ENCODE results near the gene COL20A1.

COL20A1 gene

DNA sequence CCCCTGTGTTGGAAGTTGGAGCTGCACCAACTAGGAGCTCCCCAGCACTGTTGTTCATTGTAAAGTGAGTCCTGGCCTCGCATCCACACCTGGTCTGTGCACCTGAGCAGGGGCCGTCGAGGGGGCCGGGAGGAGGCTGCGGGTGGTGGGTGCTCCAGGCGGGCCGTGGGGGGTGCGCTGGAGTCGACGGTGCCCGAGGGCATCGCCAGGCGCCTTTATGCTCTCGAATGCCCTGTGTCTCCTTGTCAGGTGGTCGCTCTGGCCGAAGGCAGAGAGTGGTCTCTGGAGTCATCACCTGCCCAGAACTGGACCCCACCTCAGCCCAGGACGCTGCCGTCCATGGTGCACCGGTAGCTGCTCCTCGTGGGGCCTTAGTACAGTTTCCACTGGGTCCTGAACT, 16.0 kb upstream of the COL20A1 start:
- DNase-seq (ENCODE audit: insufficient read length, low spot score) = no peak
- no peak for FAIRE-seq

DNA sequence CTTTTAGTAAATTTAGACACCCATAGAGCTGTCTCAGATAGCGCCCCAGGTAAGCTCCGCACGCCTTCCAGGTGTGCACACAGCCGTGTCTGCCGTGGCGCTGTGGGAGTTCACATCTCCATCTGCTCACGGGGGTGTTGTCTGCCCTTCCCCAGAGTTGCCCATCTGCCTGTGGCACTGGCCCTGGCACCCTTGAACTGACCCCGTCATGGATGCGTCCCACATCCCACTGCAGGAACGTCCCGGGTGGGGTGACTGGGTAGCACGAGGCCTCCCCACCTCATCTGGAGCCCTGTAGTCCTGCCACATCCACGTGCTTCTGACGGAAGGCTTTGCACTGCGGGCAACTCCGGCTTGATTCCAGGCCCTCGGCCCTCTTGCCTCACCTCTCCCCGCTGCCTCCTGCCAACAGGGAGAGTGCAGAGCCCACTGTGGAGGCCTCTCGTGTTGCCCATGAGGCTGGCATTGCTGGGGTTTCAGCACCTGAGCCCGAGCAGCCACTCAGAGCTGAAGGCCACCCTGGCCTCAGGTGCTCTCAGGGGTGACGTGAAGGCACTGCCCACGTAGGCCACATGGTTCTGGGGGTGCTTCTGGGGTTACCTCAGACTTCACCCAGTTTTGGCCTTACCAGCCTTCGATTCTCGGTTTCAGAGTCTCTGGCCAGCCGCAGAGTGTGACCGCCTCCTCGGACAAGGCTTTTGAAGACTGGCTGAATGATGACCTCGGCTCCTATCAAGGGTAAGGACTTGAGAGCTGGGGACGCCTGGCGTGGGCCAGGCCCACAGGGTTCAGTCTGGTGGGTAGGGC, 15.3 kb upstream of the COL20A1 start:
- DNase-seq (ENCODE audit: insufficient read length, low spot score) (no peak), FAIRE-seq (no peak)

DNA sequence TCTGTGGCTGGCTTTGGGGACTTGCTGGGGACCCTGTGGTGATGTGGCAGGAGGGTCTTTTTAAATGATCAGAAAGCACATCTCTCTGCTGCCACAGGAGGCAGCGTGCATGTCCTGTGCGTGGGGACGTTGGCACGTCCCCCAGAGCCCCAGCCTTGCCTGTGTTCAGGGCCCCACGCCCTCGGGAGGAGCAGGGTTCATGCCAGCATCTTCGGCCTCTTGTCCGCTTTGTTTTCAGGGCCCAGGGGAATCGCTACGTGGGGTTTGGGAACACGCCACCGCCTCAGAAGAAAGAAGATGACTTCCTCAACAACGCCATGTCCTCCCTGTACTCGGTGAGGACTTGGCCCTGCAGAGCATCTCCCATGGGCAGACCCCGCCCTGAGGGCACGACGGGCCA, 14.3 kb upstream of the COL20A1 start:
- FAIRE-seq = peak; percentile 13
- DNase-seq (ENCODE audit: insufficient read length, low spot score) = no peak

DNA sequence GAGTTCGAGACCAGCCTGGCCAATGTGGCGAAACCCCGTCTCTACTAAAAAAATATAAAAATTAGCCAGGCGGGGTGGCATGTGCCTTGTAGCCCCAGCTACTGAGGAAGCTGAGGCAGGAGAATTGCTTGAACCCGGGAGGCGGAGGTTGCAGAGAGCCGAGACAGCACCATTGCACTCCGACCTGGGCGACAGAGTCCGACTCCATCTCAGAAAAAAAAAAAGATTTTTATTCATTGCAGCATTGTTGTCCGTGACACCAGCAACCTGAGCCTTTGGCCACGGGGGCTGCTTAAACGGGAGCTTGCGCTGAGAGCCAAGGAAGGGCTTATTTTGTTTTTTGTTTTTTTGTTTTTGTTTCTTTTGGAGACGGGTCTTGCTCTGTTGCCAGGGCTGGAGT, 13.1 kb upstream of the COL20A1 start:
- no peak for DNase-seq (ENCODE audit: insufficient read length, low spot score)
- no peak for FAIRE-seq

DNA sequence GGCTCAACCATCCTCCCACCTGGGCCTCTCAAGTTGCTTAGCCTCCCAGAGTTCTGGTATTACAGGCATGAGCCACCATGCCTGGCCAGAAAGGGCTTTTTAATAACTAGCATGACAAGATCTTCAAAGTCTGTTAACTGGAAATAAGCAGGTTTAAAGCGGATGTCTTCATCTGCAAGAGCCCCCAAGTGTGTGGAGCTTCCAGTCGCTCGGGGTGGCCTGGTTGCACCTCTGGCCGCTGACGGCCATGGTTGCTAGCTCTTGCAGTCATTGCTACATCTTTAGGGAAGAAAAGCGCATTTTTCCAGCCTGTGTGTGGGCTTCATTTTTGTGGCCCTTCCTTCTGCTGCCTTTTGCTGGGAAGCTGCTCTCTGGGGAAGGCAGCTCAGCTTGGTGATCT, 12.6 kb upstream of the COL20A1 start:
- FAIRE-seq (no peak), DNase-seq (ENCODE audit: insufficient read length, low spot score) (no peak)

DNA sequence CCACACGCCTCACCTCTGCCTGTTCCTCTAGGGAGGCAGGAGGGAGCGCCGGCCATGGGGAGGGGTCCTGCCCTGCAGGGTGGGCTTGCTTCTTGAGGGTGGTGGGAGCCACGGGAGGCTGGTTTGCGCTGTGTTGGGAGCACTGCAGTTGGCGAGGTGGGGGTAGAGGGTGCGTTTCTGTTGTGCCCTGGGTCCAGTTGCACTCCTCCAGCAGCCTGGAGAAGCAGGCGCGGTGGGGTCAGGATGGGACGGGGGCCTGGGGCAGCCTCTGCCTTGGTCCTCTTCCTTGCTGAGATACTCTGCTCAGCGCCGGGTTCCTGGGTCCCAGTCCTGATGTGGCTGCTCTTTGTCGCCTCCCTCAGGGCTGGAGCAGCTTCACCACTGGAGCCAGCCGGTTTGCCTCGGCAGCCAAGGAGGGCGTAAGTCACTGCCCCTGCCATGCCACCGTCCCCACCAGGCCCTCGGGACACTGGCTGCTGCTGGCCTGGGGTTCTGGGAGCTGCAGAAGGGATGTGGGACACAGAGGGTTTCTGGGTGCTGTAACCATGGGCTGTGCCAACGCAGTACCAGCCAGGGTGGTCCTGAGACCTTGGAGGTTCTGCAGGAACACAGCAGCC, 11.9 kb upstream of the COL20A1 start:
- DNase-seq (ENCODE audit: insufficient read length, low spot score) = no peak
- FAIRE-seq = peak; percentile 38

DNA sequence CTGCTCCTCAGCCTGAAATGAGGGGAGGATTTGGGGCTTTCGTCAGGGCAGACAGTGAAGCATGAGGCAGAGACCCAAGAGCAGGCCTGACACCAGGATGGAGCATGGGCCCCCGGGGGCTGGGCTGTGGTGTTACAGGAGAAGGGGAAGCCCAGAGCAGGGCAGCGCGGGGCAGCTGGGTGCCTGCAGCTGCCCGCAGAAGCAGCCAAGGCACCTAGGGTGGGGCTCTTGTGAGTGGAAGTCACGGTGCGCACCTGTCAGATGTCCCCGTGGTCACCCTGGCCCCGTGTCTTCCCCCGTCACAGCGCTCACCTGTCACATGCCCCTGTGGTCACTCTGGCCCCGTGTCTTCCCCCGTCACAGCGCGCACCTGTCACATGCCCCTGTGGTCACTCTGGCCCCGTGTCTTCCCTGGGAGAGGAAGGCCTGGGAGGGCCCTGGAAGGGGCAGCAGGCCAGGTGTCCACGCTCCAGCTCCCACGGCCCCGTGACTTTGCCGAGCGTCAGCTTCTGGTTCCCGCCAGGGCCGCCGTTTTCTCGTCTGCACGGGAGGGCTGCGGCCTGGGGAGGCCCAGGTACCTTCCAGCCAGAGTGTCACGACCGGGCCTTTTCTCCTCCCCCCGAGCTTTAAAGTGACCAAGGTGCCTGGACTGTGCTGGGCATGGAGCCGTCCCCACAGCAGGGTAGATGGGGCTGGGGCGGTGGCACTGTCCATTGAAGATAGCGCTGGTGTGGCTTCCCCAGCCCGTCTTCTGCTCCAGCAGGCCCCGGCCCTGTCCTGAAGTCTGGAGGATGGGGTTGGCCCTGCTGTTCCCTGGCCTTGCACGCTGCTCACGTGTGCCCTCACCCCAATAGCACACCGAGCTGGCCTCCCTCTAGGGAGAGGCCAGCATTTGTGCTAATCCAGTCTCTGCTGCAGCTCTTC, 11.0 kb upstream of the COL20A1 start:
- FAIRE-seq = no peak

DNA sequence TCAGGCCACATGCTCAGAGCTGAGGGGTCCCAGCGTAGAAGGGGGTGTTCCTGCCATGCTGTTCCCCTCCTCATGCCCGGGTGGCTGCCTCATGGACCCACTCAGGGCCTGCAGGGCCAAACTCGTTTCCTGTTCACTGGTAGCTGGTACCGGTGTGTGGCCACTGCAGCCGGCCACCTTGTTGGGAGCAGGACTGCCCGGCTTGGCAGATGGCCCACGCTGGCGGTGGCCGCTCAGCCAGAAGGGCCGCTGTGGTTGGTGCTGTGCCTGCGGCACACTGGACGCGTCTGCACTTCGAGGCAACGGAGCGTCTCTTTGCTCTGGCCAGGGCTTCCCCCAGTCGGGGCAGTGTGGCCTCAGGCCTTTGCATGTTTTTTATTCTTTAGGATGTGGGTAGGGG, 10.0 kb upstream of the COL20A1 start:
- DNase-seq (ENCODE audit: insufficient read length, low spot score) (no peak), FAIRE-seq (no peak)

More for the DNA sequence above, 11.0 kb upstream of the COL20A1 start:
- DNase-seq (ENCODE audit: insufficient read length, low spot score) = no peak

DNA sequence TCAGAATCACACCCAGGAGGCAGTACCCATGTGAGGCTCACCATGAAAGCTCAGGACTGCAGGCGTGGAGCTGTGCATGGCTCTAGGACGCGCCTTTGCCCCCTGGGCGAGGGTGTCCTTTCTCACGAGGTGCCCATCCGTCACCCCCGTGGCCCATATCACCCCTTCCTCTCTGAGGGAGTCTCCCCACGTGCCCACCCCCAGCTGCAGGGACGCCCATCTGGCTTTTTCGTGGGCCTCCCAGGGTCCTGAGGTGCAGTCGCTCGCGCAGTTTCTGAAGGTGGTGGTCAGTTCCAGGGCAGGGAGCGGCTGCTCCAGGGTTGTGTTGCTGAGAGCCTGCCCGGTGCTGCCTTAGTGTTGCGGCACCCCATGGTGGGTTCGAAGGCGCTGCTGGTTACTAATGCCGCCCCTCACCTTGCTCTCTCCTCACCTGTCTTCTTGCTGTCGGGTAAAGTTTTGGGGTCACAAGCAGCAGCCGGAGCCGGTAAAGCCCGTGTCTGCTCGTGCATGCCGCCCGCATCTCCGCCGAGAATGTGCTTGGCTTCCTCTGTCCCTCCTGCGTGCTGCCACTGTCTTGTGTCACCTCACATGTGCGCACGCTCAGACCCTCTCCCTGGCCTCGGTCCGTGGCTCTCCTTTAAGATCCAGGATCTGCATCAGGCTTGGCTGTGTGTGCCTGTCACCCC, 9.4 kb upstream of the COL20A1 start:
- no peak for DNase-seq (ENCODE audit: insufficient read length, low spot score)
- FAIRE-seq = no peak

DNA sequence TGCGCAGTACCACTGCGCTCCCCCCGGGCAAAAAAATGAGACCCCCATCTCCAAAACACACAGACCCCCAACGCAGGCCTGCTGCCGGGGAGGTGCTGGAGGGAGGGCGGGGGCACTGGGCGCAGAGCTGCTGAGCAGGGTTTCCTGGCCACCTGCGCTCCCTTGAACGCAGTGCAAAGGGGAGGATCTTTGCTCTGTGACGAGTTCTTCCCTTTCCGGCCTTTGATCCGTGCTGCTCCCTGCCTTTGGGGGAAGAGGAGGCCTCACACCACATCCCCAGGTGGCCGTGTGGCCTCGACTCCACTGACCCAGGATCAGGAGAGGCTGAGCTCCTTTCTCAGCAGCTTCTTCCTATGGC, 8.9 kb upstream of the COL20A1 start:
- FAIRE-seq = no peak
- no peak for DNase-seq (ENCODE audit: insufficient read length, low spot score)

DNA sequence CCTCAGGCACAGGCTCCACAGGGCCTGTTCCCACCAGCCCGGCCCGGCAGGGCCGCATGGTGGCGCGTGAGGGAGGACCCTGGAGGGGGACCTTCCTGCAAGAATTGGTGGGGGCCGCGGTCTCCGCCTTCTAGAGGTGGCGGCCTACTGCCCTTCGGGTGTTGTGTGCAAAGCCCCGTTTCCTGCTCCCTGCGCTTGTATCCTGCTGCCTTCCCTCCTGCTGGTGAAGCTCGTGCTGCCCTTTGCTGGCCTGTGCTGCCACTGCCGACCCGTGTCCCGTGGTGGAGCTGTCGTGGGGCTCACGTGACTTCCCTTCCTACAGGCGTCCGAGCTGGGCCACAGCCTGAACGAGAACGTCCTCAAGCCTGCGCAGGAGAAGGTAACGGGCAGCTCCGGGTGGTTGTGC, 8.4 kb upstream of the COL20A1 start:
- FAIRE-seq (peak; percentile 38), DNase-seq (ENCODE audit: insufficient read length, low spot score) (no peak)

DNA sequence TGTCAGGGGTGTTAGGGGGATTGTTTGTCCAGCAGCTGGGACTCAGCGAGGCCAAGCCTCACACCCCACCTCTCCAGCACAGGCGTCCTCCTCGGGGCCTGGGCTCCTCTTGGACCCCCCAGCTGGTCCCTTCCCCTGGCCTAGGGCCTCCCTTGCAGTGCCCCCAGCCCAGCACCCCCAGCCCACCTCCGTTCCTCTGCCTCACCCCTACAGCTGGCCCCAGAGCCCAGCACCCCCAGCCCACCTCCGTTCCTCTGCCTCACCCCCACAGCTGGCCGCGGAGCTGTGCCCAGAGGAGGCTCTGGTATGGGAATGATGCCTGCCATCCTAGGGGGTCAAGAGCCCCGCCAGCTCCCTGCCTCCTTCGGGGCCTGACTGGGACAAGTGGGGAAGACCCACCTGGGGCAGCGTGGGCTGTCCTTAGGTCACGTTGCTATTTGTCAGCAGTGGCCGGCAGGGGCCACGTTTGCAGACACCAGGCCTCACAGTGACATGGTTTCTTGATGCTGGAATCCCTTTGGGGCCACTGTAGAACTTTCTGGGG, 7.9 kb upstream of the COL20A1 start:
- FAIRE-seq (no peak), DNase-seq (ENCODE audit: insufficient read length, low spot score) (no peak)

DNA sequence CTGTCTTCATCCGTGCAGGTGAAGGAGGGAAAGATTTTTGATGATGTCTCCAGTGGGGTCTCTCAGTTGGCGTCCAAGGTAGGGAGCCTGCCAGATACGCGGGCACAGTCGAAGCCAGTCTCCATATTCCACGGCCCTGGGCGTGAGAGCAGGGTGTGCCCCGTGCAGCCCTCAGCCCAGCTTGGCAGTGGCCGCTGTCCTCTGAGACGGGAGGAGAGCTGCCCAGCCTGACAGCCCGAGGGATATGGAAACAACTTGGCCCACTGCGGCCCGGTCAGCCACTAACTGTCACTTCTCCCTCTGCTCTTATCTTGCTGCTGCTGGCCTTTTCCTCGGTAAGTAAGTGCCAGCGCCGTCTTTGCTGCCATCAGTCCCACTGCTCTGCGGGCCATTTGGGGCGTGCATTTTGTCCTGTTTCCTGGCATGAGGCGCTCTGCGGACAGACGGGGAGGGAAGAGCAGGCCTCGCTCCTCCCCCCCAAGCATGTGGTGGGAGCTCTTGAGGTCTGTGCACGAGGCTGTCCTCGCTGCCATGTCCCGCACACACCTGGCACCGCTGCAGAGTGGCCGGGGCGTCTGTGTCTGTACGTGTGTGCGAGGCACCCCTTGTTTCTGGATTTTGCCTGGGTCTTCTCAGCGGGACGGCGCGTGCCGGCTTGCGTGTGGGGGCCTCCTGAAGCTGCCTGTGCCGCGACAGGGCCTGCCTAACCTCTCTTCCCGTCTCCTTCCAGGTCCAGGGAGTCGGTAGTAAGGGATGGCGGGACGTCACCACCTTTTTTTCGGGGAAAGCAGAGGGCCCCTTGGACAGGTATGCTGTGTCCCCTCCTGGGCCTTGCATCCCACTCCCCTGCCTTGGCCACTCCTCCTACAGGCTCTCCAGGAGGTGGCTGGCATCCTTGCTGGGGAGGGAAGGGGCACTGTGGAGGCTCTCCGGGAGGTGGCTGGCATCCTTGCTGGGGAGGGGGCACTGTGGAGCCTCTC, 7.1 kb upstream of the COL20A1 start:
- FAIRE-seq (peak; percentile 69), DNase-seq (ENCODE audit: insufficient read length, low spot score) (no peak)

DNA sequence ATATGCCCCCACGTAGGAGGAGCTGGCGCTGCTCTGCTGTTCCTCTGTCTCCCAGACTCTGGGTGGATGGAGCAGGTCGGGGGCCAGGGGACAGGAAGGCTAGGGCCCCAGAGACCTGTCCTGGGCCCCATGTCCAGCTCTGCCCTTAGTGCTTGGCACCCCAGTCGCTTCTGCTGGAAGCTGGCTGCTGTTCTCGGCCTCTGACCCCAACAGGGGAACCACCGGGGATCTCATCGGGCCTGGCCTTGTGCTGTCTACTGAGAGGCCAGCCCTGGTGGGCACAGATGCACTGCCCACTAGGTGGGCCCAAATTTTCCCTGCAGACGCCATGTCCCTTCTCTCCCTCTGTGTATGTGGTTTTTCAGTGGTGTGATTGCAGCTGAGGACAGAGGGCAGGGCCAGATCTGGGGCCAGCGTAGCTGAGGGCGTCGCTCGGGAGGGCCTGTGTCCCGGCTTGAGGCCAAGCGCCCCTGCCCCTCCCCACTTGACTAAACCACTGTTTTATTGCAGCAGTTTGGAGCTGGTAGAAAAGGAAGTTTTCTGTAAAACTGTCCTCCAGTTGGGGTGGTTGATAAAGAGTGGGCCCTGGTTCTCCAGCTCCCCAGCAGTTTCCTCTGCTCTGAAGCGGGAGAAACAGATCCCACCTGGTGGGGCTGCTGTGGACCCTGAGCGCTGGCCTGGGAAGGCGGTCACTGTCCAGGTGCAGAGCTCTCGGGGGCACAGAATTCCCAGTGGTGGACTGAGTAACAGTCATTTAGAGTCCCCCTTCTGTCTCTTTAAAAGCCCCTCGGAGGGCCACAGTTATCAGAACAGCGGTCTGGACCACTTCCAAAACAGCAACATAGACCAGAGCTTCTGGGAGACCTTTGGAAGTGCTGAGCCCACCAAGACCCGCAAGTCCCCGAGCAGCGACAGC, 5.9 kb upstream of the COL20A1 start:
- no peak for FAIRE-seq
- no peak for DNase-seq (ENCODE audit: insufficient read length, low spot score)

DNA sequence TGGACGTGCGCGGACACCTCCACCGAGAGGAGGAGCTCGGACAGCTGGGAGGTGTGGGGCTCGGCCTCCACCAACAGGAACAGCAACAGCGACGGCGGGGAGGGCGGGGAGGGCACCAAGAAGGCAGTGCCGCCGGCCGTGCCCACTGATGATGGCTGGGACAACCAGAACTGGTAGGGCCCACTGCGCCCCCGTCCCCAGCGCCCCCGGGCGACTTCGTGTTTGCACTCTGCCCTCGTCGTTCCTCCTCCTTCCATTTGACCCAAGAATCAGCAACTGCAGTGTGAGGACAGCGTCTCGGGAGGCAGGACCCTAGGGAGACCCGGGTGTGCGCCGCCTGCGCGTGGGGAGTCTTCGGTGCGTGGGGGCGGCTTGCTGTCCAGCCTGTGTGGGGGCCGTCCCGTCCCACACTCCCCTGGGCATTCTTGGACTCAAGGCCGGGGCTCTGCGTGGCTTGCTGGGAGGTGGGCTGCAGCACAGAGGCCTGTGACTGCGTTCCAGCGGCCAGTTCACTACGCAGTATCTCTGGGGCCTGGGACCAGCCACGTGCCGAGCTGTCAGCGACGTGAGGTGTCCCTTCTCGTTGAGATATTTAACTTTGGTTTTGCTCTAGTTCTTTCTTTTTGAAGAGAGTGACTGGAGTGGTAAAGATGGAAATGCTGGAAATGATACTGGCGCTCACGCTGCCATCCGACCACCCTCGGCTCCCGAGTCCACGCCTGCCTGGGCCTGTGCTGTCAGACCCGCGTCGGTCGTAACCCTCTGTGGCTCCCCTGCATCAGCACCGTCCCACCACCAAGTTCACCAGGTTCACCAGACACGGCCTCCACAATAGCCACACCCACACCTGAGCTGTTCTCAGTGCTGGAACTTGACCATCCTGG, 5.0 kb upstream of the COL20A1 start:
- FAIRE-seq (peak; percentile 63), DNase-seq (ENCODE audit: insufficient read length, low spot score) (no peak)

DNA sequence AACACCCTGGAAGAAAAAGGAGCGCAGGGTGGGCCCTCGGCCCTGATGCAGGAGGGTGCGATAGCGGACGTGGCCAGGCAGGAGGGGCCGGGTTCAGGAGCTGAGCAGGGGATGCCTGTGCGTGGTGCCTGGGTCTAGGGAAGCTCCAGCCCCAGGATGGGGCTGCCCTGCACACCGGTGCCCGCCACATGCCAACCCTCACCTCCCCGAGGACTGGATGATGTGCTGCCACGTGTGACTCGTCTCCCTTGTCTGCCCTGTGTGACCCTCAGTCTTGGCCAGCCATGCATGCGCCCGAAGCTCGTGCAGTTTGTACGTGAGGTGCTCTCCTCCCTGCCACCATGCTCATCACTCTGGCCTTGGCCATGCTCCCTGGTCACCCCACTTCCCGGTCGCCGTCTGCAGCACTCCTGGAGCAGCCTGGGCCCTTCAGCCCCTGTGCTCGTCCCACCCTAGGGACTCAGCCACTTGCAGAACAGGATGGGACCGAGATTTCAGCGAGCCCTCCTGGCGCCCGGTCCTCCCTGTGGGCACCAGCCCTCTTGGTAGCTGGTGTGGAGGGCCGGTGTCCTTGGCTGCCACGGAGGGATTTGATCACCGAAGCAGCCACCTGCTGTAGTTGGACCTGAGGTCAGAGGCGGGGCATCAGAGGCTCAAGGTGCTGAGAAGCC, 4.3 kb upstream of the COL20A1 start:
- FAIRE-seq (no peak), DNase-seq (ENCODE audit: insufficient read length, low spot score) (no peak)
